ENCODE data around the gene TRPC4AP.

DNA sequence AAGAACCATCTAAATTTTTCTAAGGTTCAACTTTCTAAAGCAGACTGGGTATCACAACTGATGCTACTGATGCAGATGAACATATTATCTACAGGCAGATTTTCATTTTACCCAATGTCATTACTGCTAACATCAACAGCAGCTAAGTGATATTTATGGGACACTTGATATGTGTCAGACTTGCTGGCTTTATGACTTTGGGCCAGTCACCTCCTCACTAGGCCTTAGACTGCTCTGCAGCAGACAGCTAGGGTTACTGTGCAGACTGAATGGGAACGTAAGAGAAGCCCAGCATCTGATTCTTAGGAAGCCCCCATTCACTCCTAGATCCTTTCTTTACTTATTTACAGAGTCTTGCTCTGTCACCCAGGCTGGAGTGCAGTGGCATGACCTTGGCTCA is 70.8 kb downstream of the TRPC4AP start:
- TF ChIP-seq, protein P1, sequence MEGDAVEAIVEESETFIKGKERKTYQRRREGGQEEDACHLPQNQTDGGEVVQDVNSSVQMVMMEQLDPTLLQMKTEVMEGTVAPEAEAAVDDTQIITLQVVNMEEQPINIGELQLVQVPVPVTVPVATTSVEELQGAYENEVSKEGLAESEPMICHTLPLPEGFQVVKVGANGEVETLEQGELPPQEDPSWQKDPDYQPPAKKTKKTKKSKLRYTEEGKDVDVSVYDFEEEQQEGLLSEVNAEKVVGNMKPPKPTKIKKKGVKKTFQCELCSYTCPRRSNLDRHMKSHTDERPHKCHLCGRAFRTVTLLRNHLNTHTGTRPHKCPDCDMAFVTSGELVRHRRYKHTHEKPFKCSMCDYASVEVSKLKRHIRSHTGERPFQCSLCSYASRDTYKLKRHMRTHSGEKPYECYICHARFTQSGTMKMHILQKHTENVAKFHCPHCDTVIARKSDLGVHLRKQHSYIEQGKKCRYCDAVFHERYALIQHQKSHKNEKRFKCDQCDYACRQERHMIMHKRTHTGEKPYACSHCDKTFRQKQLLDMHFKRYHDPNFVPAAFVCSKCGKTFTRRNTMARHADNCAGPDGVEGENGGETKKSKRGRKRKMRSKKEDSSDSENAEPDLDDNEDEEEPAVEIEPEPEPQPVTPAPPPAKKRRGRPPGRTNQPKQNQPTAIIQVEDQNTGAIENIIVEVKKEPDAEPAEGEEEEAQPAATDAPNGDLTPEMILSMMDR (IDR thresholded peaks at IDR 0.05), result no peak
- no peak for TF ChIP-seq POLR2A (IDR thresholded peaks at IDR 0.05)
